Tibial nerve (tissue), 4 donors: ENCODE data around the gene BCAR3.
"Not testable (repeated sequence)": the region's sequence is repeated elsewhere in the genome, so short reads cannot be mapped to it uniquely, and the experiment has no call there.

ENCODE experiments used
- EP300 ChIP-seq, 2 donors: sonication (generic); formaldehyde crosslinking; IDR thresholded peaks; one replicate each; pipeline ENCODE4 v1.6.1; 2017; ENCODE audit warnings: antibody characterized with exemption in 2 of 2, mild to moderate bottlenecking in 1 of 2
- POLR2A ChIP-seq, 2 donors: fragments of 450-650 bp; IDR thresholded peaks; one replicate each; pipeline ENCODE4 v1.6.1; 2017; ENCODE audit warnings: antibody characterized with exemption in 2 of 2, mild to moderate bottlenecking in 2 of 2, moderate library complexity in 2 of 2
- TF ChIP-seq, protein P1 (sequence below), 5 experiments: fragments of 200-600 bp in 3 of 5; fragments of 450-650 bp in 2 of 5; sonication (generic) in 3 of 5; IDR thresholded peaks; one replicate each; pipeline ENCODE4 v1.5.1; 2016 to 2019; ENCODE audit warnings: antibody characterized with exemption in 5 of 5, mild to moderate bottlenecking in 3 of 5, moderate library complexity in 2 of 5

DNA sequence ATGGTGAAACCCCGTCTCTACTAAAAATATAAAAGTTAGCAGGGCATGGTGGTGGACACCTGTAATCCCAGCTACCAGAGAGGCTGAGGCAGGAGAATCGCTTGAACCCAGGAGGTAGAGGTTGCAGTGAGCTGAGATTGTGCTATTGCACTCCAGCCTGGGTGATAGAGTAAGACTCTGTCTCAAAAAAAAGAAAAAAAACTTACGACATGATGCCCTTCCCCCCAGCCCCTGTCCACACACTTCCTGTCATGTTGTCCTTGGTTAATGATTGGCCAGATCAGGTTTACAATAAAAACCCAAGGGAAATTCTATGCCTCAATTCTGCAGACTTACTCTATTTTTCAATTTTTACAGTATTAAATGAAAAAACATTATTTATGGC lies 90.4 kb downstream of the BCAR3 start:
- TF ChIP-seq, protein P1, sequence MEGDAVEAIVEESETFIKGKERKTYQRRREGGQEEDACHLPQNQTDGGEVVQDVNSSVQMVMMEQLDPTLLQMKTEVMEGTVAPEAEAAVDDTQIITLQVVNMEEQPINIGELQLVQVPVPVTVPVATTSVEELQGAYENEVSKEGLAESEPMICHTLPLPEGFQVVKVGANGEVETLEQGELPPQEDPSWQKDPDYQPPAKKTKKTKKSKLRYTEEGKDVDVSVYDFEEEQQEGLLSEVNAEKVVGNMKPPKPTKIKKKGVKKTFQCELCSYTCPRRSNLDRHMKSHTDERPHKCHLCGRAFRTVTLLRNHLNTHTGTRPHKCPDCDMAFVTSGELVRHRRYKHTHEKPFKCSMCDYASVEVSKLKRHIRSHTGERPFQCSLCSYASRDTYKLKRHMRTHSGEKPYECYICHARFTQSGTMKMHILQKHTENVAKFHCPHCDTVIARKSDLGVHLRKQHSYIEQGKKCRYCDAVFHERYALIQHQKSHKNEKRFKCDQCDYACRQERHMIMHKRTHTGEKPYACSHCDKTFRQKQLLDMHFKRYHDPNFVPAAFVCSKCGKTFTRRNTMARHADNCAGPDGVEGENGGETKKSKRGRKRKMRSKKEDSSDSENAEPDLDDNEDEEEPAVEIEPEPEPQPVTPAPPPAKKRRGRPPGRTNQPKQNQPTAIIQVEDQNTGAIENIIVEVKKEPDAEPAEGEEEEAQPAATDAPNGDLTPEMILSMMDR (IDR thresholded peaks at IDR 0.05) = not testable (repeated sequence)
- not testable (repeated sequence) for TF ChIP-seq EP300, POLR2A (IDR thresholded peaks at IDR 0.05)
